Sigmoid colon (tissue), 3 donors: ENCODE results near the gene ACBD6.

ENCODE experiments used
- CTCF ChIP-seq, 4 experiments: fragments of 450-650 bp in 3 of 4; fragments of 200-600 bp in 1 of 4; IDR thresholded peaks; one replicate each; pipeline ENCODE4 v1.5.1; 2016 to 2019; ENCODE audit warnings: antibody characterized with exemption in 4 of 4, mild to moderate bottlenecking in 3 of 4, moderate library complexity in 2 of 4
- POLR2A ChIP-seq, 2 donors: fragments of 450-650 bp; IDR thresholded peaks; one replicate each; pipeline ENCODE4 v1.6.1; 2016; ENCODE audit warnings: antibody characterized with exemption in 2 of 2, mild to moderate bottlenecking in 2 of 2, moderate library complexity in 2 of 2

GRCh38 chr1:180309338-180309737, 193.0 kb downstream of the ACBD6 start:
- TF ChIP-seq CTCF (IDR thresholded peaks at IDR 0.05): no peak
- no peak for TF ChIP-seq POLR2A (IDR thresholded peaks at IDR 0.05)
